ENCODE data around the gene CSF1R. TPM values are rescaled to one million over a fixed set of nuclear protein-coding genes. Genes with fewer than 3 reads are reported as not detected.
"Not testable (repeated sequence)": the region's sequence is repeated elsewhere in the genome, so short reads cannot be mapped to it uniquely, and the experiment has no call there.

CSF1R gene
- total RNA-seq, 1 experiment from 2014 or later = 0.96 TPM

DNA sequence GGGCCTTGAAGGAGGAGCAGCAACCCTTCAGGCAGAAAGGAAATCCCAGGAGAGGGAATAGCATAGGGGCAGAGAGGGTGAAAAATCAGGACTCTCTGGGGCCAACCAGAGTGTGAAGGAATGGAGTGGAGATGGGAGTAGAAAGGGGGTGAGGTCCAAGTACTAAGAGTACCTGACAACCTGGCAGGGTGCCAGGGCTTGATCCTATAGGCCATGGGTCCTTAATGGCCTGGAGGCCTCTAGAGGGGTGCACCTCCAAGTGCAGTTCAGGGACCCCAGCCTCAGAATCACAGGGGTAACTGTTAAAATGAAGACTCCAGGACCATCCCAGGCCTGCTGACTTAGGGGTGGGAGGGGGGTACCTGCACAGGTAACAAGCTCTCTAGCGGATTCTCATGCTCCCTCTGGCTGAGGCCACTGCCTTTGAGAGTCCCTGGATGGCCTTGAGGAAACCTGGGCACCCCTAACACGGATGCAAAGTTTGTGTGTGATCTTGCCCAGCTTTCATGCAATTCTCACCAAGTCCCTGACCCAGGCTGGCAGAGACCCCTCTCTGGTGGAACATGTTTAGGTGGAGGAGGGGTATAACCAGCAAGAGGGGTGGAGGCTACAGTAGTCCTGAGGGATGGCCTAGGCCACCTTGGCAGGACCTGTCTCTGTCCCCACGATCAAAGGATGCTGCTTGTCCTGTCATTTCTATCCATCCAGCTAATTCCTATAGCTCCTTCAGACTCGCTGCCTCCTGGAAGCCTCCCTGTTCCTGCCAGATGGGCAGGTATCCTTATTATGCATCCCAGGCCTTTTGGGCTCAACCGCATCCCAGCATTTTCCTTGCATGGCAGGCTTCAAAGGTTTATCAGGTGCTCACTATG is 17.6 kb upstream of the CSF1R start:
- no peak for DNase-seq (ENCODE audit: low spot score)

DNA sequence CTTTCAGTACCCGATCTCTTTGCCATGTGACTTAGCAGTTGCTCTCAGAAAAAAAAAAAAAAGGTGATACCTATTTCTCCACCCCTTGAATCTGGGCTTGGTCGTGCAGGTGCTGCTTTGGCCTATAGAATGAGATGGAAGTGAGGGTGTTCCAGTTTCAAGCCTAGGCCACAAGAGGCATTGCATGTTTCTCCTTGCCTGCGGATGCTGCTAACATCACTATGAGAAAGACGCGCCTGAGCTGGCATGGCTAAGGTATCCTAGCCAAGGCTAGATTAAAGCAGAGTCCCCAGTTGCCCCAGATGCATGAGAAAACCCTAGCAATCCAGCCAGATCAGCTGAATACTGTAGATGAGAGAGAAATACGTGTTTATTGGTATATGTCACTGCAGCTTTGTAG is 14.7 kb upstream of the CSF1R start:
- no peak for DNase-seq (ENCODE audit: low spot score)

DNA sequence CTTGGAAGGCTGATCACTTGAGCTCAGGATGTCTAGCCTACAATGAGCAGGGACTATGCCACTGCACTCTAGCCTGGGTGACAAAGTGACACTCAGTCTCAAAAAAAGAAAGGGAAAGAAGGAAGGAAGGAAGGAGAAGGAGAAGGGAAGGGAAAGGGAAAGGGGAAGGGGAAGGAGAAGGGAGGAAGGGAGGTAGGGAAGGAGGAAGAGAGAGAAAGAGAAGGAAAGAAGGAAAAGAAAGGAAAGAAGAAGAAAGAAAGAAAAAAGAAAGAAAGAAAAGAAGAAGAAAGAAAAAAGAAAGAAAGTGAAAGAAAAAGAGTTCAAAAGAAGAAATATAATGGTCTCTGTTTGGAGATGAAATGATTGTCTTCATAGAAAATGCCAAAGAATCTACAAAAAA is 10.8 kb upstream of the CSF1R start:
- DNase-seq (ENCODE audit: low spot score) = no peak

DNA sequence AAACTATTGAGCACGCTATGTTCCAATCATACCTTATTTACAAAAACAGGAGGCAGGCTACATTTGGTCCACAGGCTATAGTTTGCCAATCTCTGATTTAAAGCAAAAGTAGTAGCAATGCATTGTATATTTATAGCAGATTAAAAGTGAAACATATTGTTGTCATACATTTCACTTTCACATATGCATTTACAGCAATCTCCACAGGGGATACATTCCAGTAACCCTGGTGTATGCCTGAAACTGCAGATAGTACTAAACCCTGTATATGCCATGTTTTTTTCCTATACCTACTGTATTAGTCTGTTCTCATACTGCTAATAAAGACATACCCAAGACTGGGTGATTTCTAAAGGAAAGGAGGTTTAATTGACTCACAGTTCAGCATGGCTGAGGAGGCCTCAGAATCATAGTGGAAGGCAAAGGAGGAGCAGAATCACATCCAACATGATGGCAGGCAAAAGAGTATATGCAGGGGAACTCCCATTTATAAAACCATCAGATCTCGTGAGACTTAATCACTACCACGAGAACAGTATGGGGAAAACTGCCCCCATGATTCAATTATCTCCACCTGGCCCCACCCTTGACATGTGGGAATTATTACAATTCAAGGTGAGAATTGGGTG is 5.9 kb upstream of the CSF1R start:
- DNase-seq (ENCODE audit: low spot score) = no peak

DNA sequence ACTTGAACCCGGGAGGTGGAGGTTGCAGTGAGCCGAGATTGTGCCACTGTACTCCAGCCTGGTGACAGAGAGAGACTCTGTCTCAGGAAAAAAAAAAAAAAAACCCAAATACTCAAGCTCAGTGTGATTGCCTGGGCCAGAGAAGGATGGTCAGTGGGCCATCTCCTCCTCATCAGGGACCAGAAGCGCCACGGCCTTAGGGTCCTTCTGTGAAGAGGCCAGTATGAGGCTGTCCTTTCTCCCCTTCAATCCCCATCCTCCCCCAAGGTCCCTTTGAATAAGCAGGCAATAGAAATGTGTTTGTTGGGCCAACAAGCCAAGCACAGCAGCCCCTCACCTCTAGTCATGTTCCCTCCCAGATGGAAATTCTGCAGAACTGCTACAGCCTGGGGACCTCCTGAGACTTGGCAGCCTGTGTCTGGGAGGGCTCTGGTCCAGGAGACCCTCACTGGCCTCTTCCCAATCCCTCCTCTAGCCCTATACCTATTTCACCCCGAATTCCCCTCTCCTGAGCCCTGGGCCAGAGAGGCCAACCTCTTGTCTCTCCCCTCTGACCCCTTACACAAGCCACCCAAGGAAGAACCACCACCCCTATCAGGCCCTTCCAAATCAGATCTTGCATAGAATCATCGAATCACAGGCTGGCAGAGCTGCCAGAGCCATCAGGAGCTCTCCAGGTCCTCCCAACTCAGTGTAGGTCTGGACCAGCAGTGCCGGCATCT is 1.0 kb downstream of the CSF1R start:
- no peak for DNase-seq (ENCODE audit: low spot score)

DNA sequence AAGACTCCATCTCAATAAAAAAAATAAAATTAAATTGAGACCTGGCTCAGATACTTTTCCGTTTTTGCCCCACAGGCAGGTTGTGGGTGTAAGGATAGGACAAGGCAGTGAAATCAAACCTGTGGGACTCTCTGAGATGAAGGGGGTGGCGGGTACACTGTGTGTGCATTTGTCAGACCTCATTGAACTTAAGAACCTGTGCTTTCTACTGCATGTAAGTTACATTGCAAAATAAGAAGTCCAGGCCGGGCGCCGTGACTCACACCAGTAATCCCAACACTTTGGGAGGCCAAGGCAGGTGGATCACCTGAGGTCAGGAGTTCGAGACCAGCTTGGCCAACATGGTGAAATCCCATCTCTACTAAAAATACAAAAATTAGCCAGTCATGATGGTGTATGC is 1.6 kb downstream of the CSF1R start:
- not testable (repeated sequence) for DNase-seq (ENCODE audit: low spot score)

DNA sequence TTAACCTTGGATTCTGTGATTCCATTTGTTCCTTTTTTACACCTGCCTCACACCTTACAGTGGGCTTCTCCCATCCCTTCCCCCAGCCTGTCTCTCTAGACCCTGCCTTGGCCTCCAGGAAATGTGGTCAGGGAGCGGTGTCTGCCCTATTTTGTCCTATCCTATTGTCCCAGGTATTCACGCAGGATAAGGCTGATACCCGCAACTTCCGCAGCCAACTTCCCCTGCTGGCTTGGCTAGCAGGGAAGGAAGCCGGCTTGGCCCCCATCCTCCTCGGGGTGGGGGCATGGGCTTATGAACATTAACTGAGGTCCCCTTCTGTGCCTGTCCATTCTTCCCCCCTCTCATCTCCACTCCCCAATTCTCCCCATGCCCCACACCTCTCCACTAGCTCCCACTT is 3.5 kb downstream of the CSF1R start:
- no peak for DNase-seq (ENCODE audit: low spot score)

DNA sequence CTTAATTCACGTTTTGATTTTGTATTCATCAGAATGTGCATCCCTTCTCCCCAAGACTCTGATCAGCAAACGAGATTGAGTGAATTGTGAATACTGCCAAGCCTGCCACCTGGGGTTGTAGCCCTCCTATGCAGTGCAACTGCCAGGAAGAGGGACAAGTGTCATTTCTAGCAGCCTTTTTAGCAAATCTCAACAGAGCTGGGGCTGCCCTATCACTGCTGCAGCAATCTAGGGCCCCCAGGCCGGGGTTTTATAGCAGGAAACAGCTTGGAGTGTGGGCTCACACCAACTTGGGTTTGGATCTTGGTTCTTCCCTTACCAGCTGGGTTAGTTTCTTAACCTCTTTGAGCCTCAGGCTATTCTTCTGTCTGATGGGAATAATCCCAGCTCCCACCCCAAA is 4.0 kb downstream of the CSF1R start:
- no peak for DNase-seq (ENCODE audit: low spot score)

DNA sequence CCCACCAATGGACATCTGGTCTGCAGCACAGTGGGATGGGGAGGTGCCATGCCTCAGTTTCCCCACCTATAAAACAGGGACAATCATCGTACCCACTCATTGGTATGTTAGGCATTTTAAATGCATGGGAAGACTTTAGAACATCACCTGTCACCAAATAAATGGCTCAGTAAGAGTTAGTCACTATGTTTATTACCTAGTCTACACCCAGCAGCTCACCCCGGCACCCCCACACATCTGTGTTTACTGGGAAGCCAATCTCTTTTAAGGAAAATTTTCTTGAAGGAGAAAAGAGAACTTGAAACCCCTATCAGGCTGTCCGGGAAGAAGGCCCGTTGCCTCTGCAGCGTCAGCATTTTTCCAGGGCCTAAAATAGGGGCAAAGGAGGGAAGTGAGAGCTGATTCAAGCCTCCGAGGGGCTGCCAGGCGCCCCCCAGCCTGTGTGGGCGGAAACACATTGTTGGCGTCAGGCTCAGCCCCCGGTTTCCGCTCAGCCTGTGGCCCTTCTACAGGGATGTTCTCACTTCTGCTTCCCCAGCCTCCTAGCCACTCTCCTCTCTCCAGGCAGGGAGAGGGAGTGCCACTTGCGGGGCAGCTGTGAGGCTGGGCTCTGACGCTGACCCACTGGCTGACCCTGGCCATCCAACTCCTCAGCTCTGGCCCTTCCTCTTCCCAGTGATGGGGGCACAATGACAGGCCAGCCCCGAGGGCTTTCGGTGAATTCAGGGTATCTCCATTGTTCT is 4.6 kb downstream of the CSF1R start:
- no peak for DNase-seq (ENCODE audit: low spot score)

DNA sequence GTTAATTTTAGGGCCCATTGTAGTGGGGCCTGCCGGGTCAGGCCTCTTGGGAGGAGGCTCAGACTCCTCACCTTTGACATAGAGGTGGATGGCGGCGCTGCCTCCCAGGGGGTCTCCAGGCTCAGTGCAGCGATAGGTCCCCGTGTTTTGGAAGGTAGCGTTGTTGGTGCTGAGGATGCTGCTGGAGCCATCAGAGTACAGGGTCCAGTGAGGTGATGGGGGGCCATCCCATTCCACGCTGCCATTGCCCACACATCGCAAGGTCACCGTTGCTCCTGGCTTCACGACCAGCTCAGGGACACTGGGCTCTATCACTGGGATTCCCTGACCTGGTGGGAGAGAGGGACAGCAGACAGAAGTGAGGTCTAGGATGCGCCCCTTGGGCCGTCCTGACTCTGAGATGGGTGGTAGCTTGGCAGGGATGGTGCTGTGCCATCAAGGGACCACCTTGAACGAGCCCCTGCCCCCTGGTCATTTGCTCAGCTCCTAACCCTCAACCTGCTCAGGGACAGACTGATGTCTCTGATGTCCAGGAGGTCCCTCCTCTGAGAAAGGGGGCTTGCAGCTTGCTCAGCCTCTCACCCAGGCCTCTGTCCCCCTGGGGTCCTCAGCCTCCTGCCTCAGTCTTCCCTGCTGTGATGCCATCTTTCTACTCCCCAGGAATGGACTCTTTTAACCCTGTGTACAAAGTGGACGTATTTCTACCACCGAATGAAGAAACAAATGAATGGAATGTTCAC is 5.5 kb downstream of the CSF1R start:
- DNase-seq (ENCODE audit: low spot score) = no peak

DNA sequence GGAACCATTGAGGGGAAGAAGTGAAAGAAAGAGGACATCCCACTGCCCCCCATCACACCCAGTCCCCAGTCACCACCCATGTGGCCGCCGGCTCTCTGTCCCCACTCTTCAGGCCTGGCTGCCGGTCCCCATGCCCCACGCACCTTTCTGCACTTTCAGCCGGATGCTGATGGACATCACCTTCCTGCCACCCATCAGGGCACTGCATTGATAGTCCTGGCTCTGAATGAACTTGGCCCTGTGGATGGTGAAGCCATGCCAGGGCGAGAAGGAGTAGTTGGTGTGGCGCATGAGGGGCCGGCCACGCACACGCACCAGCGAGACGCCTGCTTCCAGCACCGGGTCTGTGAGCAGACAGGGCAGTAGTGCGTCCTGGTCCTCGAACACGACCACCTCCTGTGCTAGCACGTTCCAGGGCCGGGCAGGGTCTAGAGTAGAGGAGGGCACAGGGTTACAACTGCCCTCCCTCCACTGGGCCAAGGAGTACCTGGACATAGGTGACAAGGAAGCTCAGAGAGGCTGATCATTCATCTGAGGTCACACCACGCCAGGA is 6.4 kb downstream of the CSF1R start:
- DNase-seq (ENCODE audit: low spot score) = no peak

DNA sequence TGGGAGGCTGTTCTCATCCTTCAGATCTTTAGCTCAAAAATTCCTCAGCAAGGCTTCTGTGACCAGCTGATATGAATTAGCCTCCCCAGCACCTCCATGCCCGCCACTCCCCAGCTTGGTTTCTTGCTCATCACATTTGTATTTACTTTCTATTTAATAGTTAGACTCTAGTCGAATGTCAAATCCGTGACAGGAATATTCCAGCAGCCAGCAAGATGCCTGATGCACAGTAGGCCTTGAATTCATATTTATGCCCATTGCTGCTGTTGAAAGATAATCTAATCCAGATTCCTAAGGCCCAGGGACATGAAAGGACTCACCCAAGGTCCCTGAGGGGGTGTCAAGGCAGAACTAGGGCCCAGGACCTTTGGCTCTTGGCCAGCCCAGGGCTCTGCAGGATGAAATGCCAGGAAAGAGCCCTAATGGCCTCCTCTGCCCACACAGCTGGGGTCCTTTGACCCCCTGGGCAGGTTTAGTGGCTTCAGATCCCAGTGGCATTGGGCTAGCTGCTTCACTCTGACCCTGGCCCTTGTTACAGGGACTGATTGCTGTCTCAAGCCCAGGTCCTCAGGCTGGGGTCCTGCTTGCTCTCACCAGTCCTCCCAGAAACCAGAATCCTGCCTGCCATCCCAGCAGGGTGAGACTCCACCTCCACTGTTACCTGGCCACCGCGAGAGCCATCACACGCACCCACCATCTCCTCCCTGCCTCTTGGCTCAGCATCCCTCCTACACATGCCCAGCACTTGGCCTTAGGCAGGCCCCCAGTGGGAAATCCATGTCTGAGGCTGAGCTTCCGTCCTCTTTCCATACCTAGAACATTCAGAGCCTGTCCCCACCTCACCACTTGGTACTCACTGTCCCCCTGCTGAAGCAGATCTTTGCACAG is 7.3 kb downstream of the CSF1R start:
- DNase-seq (ENCODE audit: low spot score) = no peak

DNA sequence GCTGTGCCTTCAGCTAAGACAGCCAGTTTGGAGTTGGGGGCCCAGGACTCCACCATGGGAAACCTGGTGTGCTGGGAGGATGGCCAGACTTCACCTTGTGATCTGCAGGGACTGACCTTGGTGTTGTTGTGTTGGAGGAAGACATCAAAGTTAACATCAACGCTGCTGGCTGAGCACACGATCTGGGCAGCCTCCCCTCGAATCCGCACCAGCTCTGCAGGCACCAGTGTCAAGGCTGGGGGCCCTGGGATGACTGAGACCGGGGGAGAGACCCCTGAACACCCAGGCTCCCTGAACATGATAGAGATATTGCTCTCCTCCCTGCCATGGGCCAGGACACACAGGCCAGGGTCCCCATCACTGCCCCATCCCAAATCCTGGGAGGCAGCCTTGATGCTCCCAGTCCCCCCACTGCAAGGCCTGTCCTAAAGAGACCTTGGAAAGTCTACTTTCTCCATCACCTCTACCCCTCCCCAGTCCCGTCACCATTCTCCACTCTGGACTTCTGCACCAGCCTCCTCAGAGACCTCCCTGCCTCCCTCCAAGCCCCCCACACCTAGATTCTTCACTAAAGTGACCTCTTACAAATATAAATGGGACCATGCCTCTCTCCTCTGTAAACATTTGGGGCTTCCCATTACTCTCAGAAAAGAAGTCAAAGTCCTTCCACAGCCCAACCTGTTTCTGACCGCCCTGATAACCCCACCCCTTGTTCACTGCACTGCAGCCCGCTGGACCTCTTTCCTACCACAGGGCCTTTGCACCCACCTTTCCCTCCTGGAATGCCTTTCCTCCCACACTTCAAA is 8.2 kb downstream of the CSF1R start:
- DNase-seq (ENCODE audit: low spot score) = no peak

DNA sequence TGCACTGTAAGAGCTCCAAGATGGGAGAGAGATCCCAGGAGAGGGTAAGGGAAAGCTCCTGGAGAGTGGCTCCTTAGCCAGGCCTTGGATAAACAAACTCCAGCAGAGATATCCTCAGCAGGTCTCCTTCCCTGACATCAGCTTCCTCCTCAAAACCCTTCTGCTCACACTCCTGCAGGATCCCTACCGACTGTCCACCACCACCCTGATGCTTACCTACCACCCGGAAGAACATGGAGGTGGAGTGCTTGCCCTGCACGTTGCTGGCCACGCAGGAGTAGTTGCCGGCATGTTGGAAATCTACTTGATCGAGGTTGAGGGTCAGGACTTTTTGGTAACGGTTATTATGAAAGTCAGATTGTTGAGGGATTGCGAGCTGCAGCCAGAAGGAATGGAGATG is 9.3 kb downstream of the CSF1R start:
- no peak for DNase-seq (ENCODE audit: low spot score)

DNA sequence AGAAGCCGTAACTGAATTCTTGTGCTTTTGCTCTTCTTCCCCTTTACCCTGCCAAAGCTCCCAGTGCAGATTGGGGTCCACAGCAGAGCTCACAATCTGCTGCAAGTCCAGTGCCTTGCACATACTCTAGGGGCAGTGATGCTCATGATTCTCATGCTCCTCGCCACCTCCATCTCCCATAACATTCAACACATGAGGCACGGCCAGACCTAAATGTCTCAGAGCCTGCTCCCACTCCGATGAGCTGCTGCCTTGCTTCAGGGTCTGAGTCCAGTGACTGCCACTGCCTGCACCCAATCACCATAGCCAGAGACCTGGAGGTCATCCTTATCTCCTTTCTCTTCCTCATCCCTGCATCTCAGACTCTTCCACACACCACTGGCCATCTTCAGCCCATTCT is 10.5 kb downstream of the CSF1R start:
- no peak for DNase-seq (ENCODE audit: low spot score)

DNA sequence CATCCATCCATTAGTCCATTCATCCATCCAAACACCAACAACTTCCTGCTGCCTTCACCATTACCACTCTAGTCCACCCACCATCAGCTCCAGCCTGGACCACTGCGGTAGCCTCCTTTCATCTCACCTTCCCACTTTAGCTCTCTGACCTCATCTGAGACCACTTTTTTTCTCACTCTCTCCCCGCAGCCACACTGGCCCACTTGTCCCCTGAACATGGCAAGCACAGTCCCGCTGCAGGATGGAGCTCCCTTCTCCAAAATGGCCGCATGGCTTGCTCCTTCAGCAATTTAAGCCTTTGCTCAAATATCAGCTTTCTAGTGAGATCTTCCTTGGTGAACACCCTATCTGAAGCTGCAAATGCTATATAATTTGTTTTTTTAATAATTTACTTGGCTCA is 11.1 kb downstream of the CSF1R start:
- DNase-seq (ENCODE audit: low spot score) = no peak

DNA sequence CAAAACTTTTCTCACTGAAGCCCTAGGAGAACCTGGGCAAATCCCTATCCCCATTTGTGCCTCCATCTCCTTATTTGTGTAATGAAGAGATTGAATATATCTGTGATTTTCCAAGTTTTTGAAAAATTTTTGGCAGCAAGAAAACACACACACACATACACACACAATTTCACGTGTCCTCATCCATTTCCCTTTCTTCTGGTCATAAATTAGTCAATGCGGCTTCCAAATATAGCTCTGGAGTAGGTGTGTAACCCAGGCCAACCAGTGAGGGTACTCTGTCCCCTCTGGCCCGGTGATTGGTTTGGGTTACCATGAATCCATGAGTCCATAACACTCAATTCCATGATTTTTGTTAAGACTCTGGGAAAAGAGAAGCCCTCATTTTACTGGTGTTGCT is 12.7 kb downstream of the CSF1R start:
- DNase-seq (ENCODE audit: low spot score) = no peak

DNA sequence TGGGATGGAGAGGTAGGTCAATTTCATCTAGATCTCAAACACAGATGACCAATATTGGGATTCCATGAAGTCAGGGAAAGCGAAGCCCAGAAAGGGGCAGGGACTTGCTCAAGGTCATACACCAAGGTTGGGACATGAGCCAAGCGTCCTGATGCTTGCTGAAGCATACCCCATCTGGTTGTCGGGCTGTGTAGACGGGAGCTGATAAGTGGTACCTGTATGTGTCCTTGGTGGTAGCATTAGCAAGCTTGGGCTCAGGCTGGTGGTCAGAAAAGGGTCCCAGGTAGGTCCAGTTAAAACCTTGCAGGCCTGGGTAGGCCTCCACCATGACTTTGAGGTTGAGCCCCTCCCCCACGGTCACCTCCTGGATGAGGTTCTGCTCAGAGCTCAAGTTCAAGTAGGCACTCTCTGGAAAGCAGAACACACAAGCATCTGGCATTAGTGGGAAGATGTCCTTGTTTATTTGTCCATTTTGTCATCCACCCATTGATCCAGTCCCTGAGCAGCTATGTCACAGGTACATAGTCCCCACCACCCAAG is 13.2 kb downstream of the CSF1R start:
- DNase-seq (ENCODE audit: low spot score) = no peak

DNA sequence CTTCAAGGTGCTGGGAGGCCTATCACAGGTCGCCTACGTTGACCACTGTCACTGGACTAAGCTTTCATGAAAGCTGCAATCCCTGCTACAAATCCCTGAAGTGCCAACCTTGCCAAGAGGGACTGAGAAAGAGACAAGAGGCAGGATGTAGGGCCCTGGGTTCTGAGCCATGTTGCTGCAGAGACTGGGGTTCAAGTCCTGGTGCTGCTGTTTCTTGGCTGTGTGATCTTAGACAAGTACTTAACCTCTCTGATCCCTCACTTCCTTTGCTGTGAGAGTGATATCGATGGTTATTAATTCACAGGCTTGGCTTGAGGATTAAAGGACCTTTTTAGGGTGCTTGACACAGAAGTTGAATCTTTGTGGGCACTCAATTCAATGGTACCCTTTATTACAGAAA is 15.5 kb downstream of the CSF1R start:
- DNase-seq (ENCODE audit: low spot score) = no peak
